DMS79 treated with DMSO at 0.1 percent for 48 hours (cell line): ENCODE measurements around the gene C14orf39.
"Not testable (repeated sequence)": the region's sequence is repeated elsewhere in the genome, so short reads cannot be mapped to it uniquely, and the experiment has no call there.

ENCODE experiments used
- DNase-seq: peaks from one replicate; lab custom pipeline; 2025; lab: John Stamatoyannopoulos, UW

C14orf39 gene

DNA sequence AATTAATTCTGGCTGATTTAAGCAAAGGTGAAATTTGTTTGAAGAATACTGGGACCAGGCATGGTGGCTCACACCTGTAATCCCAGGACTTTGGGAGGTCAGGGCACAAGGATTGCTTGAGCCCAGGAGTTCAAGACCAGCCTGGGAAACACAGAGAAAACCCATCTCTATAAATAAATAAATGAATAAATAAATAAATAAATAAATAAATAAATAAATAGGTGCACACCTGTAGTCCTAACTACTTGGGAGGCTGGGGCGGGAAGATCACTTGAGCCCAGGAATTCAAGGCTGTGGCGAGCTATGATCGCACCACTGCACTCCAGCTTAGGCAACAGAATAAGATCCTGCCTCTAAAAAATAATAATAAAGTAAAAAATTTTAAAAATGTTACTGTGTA is 4.4 kb upstream of the C14orf39 start:
- DNase-seq, result no peak

DNA sequence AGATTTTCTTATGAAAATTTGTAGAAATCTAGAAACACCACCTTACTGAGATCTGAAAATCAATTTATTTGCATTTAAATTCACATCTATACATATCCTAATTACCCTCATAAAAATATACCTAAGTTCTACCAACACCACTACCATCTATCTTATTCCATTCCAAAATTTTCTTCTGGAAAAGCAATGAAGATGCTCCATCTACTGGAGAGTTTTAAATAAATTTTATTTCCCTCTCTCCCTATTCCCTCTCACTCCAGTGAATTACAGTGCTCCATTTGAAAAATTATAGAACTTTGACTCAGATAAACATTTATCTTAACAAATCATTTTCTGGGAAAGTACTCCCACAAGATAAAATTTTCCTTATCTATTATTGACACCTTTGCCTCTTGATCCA is 2.3 kb upstream of the C14orf39 start:
- DNase-seq, result no peak

DNA sequence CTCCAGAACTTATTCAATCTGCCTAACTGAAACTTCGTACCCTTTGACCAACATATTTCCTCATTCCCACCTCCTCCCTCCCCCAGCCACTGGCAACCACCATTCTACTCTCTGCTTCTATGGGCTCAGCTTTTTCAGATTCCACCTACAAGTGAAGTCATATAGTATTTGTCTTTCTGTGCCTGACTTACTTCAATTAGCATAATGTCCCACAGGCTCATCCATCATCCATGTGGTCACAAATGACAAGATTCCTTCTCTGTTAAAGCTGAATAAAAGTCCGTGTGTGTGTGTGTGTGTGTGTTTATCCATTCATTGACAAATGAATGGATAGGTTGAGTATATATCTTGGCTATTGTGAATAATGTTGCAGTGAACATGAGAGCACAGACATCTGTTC is 1.3 kb upstream of the C14orf39 start:
- no peak for DNase-seq

DNA sequence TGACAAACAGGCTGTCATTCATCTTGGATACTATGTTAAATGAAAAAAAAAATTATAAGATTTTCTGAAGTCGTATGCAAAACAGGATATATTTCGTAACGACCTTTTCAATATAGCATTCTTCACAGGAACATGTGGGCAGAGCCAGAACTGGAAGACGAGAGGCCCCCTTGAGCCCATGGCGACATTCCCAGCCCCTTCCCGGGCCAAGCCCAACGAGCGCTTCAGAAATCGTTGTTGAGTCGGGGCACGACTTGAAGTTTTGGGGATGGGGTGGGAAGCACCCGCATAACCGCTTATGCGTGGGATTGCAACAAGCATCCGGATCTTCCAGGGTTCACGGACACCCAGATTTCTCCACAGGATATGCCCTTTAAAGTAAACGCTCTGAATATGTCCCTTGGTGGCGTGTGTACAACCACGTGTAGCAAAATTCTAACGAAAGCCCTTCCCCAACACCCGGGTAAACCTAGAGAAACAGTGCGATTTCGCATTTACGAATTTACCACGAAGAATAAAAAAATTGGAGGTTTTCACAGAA is 736 bp downstream of the C14orf39 start:
- DNase-seq, result no peak

DNA sequence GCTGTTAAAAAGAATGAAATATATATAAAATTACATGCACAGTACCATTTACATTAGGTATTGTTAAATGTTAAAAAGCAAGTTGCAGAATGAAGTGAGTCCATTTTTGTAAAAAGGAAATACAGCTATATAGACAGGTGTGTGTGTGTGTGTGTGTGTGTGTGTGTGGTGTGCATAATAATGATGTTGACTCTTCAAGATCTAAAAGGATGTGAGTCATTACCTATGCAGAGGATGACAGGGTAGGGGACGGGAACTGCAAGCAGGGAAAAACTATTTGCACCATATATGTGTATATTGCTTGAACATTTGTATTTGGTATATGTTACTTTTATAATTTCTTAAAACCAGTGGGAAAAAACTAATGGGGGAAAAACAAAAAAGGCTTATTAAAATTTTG is 3.1 kb downstream of the C14orf39 start:
- no peak for DNase-seq

DNA sequence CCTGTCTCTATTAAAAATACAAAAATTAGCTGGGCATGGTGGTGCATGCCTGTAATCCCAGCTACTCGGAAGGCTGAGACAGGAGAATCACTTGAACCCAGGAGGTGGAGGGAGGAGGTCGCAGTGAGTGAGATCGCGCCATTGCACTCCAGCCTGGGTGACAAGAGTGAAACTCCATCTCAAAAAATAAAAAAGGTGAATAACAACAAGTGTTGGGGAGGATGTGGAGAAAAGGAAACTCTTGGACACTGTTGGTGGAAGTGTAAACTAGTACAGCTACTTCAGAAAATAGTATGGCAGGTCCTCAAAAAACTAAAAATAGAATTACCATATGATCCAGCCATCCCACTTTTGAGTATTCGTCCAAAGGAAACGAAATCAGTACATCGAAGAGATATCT is 5.6 kb downstream of the C14orf39 start:
- DNase-seq, result not testable (repeated sequence)

DNA sequence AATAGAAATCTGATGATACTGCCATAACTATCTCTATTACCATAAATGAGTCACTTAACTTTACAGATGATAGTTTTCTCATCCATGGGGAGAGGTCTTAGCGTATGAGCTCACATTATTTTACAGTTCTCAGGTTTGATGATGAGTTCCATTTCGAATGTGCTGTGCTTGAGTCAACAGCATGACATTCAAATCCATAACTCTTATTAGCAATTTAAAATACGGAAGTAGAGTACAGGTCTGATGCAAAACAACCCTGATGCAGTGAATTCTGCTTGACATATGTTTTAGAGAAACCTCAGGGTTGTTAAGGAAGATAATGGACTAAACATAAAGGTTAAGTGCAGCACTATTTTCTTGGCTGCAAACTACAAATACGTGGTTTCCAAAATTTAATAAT is 30.0 kb downstream of the C14orf39 start:
- DNase-seq, result no peak

DNA sequence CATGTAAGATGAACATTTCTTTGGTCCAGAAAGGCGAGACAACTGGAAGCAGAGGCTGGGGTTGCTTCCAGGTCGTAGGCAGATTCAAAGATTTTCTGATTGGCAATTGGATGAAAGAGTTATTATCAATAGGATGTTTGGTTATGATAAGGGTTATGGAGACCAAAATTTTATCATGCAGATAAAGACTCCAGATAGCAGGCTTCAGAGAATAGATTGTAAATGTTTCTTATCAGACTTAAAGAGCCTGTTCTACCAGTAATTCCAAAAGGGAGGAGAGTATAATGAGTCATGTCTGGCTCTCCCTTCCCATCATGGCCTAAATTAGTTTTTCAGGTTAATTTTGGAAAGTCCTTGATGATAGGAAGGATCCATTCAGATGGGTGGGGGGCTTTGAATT is 55.6 kb downstream of the C14orf39 start:
- DNase-seq, result no peak

DNA sequence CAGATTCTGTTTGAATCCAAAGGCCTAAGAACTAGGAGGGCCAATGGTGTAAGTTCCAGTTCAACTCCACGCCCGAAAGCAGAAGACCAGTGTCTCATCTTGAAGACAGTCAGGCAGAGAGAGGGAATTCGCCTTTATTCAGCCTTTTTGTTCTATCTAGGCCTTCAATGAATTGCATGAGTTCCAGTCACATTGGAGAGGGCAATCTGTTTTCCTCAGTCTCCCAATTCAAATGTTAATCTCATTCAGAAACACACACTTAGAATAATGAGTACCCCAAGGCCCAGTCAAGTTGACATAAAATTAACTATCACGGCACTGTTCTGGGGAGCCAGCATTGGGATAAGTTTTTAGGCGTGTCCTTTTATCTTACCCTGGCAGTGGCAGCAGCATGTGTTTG is 65.8 kb downstream of the C14orf39 start:
- no peak for DNase-seq

DNA sequence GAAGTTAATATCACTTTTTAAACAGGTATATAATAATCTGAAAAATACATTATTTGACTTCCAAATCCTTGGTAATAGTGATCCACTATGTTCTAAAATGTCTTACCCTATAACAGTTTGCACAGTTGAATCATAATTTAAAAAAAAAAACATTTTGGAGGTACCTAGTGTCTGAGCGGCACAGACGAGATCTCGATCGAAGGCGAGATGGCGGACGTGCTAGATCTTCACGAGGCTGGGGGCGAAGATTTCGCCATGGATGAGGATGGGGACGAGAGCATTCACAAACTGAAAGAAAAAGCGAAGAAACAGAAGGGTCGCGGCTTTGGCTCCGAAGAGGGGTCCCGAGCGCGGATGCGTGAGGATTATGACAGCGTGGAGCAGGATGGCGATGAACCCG is 88.3 kb downstream of the C14orf39 start:
- DNase-seq, result not testable (repeated sequence)

DNA sequence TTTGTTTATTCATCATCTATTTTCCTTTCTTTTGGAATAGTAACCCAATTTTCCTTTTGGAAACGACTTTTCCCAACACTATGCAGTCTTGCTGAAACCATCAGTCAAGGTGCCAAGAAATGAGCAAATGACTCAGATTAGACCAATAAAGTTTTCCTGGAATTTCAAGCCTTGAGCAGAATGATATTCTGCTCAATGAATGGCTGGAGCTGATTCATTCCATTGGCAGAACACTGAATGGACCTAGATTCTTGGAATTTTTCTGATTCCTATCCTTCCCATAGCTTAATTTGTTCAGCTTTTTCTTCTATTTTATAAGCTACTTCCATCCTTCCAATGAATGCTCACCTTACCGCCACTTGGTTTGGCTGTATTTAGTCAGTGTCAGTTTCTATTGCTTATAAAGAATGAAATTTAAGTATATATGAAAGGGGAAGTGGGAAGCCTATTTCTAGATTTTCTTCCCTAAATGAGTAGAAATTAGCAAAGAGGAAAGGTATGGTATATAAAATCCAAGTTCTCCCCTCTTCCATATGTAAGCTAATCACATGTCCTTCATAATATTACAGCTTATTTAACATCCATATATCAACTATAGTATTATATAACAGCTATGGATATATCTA is 89.0 kb downstream of the C14orf39 start:
- no peak for DNase-seq
